ENCODE measurements around the gene PPFIA4. TPM values are rescaled to one million over a fixed set of nuclear protein-coding genes. Genes with fewer than 3 reads are reported as not detected.

PPFIA4 gene
- total RNA-seq, 1 experiment from 2014 or later = 0.08 TPM

DNA sequence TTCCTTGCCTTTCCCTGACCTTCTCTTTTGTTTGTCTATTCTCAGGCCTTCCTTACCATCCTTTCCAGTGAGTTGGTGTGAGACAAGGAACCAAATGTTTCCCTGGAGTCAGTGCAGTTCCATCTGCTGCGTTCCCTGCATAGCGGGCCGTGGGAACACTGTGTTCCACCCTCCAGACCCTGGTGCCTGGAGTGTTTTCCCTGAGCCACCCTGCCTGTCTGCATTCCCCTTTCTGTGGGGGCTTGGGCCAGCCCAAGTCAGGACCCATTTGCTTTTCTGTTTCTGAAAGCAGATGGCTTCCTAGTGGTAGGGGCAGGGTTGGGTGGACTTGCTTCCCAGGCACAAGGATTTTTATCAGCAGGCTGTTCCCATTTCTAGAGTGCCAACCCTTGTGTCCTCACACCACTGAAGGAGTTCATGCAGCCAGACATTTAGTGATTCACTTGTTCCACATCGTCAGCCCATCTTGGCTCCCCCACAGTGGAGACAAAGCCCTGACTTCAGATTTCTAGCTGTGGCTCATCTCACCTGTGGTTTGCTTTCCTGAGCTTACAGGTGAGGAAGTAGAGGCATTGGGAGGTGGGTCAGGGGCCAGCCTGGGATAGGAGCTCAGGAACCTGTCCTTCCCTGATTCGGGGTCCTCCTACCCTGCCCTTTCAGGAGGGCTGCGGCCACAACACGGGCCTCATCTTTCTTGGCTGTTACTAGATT lies 73.7 kb downstream of the PPFIA4 start:
- no peak for DNase-seq (ENCODE audit: low spot score)

DNA sequence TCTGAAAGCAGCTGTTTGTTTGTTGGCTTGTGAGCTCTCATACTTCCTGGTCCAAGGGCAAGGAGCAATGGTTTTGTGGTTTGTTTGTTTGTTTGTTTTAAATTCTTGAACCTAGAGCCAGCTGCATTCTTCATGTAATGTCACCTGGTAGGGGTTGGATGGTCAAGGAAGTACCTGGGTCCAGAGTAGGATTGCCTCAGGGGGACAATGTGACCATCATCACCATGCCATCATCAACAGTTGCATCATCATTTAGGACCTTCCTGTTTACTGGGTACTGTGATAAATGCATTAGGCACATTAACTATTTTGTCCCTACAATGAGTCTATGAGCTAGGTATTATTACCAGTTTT lies 74.2 kb downstream of the PPFIA4 start:
- no peak for DNase-seq (ENCODE audit: low spot score)

DNA sequence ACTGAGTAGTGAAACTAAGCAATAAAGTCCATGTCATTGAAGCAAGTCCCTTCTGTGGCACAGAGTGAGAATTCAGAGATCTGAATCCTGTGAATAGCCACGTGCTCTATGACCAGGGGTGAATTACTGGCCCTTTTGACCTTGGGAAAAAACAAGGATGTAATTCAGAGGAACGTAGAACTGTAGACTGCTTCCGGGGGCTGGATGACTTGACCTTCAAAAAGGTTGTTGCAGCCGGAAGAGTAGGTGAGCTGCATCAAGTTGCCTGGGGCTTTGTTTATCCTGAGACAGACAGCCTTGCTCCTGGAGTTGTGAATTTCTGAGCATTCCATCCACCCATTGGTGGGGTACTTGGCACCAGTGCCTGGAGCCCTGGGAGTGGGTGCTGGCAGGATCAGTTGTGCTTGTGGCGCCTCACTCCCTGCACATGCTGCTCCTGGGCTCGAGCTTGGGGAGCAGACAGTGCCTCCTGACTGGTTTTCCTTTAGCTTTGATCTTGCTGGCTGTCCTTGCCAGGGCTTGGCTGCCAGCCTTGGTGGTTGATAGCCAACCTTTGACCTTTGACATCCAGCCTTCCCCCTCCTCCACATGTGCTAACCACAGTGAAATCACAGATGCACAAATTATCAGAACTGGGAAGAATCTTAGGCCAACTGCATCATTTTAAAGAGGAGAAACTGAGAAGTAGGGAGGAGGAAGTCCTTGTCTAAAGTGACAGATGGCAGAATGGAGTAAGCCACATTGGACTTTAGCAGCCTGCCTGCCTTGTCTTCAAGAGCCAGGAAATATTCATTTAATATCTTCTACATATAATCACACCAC lies 75.7 kb downstream of the PPFIA4 start:
- no peak for DNase-seq (ENCODE audit: low spot score)

DNA sequence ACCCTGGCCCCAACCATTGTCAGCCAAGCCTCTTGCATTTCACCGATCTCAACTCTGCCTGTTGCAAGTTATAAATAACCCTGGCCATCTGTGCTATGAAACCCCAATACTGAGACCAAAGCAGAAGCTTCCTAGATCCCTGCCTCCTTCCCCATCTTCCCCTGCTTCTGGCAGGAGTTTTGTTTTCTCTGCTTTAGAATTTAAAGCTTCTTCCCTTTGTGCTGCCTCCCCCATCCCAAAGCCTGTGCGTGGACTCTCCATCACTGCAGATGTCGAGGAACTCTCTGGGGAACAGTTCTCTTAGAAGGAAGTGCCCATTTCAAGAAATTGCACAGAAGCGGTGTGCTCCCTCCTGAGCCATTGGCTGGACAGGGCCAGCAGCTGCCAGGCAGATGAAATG lies 76.9 kb downstream of the PPFIA4 start:
- DNase-seq (ENCODE audit: low spot score) = no peak

DNA sequence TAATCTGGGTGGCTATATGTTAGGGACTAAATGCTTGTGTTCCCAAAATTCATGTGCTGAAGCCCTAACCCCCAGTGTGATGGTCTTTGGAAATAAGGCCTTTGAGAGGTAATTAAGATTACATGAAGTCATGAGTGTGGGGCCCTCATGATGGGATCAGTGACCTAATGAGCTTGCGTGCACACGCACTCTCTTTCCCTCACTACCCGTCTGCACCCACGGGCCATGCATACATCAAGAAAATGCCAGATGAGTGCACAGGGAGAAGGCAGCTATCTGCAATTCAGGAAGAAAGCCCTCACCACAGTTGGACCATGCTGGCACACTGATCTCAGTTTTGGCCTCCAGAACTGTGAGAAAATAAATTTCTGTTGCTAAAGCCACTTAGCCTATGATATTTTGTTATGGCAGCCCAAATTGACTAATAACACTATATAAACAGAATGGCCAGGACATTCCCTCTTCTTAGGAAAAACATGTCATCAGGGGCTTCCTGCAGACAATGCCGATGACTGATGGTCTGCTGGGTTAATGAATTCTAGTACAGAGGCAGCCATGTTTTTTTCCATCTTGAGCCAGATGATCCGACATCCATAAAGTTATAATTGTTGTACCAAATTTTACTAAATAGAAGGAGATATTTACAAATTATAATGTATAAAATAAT lies 77.7 kb downstream of the PPFIA4 start:
- DNase-seq (ENCODE audit: low spot score) = no peak

DNA sequence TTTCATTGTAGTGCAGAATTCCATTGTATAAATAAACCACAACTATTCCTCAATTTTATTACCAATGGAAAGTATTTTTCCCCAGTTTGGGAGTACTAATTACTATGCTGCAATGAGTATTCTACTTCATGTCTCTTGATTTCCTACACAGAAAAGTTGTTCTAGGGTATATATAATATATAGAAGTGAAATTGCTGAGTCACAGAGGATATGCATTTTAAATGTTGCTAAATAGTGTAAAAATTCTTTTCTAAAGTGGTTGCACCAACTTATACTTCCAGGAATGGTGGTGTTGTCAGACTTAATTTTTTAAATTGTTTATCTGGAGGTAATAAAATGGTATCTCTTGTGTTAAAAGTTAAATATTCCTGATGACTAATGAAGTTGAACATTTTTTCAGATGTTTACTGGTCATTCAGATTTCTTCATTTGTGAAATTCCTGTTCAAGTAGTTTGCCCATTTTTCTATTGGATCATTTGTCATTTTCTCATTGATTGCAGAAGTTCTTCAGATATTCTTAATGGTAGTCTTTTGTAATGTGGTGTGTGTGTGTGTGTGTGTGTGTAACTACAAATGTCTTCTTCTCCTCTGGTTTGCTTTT lies 78.6 kb downstream of the PPFIA4 start:
- no peak for DNase-seq (ENCODE audit: low spot score)

DNA sequence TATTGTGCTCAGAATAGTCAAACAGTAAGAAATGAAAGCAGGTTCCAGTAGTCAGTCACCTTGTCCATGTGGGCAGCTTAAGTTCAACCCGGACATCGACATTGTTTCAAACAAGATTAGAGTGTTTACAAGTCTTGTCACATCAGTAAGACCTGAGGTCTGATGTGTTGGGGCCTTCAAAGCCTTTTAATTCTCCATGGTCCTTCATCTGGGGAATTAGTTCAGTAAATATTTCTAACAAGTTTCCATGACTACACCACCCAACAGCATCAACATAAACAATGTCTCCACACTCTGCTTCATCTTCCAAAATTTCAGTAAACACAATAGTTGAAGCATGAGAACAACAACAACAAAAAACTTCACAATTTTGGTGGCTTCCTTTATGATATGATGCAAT lies 86.2 kb downstream of the PPFIA4 start:
- DNase-seq (ENCODE audit: low spot score) = no peak

DNA sequence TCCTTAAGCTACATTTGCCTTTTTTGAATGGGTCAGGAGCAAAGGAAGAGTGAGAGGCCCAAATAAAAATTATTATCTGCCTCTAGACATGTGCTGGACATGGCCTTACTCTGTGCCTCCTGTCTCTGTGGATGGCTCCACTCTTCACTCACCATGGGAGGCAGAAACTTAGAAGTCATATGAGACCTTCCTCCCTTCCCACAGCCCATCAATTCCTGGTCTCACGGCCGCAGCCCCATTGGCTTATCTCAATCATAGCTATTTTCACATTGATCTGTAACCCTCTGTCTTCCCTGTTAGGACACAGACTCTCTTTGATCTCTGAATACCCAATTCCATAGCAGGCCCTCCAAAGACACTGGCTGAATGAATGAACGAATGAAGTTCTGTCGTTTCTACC lies 87.0 kb downstream of the PPFIA4 start:
- no peak for DNase-seq (ENCODE audit: low spot score)

DNA sequence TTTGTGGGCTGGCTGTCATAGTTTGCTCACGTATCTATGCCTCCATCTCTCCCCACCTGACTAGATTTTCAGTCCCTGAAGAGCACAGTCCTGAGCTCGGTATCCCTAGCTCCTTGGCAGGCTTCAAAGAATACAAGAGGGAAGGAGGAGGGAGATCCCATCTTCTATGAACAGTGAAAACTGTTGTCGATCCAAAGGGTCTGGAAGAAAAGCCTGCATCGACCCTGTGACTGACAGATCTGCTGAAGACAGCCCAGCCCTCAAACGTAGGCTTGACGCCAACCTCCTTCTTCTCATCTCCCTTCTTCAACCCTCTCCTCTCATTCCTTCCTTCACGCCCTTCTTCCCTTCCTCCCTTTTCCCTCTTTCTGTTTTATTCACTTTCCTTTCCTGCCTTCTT lies 87.9 kb downstream of the PPFIA4 start:
- no peak for DNase-seq (ENCODE audit: low spot score)

DNA sequence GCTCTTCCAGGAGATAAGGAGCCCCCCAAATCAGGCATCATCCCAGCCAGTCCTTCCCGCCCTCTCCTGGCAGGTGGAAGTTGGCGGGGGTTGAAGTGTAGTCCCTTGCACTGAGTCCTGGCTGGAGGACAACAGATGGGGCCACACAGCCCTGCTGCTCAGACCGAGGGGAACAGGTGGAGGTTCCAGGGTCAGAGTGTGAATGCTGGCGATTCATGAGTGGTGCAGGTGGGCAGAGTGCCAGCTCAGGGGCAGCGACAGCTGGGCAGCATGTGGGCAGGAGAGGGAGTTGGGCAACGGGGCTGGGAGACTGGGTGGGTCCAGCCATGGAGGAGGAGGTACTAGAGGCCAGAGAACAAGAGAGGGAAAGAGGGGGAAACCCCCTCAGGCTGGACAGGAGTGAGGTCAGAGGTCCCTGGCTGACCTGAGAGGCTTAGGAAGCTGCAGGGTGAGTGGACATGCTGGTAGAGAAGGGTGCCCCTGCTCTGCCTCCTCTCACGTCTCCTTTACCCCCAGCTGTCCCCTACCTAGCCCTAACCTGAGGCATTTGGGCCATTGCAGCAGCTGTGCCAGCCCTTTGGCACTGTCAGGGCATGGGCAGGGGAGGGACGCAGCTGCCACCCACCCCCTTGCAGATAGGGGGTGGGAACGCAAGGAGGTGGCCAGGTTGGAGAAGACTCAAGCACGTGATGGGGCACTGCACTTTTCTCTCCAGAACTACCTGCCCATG lies 90.0 kb downstream of the PPFIA4 start:
- DNase-seq (ENCODE audit: low spot score) = no peak

DNA sequence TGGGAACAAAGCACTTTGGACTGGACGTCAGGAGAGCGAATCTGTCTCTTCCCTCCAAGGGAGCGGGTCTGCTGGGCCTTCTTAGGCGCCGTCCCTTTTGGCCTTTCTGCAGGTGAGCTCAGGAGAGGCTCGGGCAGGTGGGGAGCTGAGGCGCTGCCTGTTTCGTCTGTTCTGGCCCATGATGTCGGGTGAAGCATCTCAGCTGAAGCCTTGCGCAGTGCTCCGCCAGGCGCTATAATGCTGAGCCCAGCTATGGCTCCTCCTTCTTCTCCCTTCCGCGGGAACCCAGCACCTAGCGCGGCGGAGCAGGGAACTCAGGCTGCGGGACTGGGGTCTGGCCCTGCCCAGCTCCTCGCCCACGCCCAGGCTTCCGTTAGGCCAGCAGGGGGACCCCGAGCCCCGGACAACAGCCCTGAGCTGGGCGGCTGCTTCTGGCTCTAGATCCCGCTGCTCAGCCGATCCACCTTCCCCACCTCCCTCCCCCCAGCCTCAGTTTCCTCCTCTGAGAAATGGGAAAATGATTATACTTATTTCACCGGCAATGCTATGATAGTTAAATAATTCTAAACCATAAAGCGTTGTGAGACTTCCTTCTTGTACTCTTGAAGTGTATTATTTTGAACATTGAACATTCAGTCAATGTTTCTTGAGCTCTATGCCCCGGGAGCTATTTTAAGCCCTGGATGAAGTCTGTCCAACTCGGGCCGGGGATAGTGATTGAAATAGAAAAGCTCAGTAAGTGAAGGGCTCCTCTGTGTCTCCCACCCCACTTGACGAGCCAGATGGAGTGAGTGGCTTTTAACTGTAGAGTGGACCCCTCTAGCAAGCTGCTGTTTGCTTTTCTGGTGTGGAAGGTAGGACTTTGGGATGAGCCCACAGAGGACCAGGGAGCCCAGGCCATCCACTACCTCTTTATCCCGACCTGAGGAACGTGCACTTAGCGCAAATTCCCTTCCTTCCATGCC lies 91.6 kb downstream of the PPFIA4 start:
- DNase-seq (ENCODE audit: low spot score) = peak; percentile 64

DNA sequence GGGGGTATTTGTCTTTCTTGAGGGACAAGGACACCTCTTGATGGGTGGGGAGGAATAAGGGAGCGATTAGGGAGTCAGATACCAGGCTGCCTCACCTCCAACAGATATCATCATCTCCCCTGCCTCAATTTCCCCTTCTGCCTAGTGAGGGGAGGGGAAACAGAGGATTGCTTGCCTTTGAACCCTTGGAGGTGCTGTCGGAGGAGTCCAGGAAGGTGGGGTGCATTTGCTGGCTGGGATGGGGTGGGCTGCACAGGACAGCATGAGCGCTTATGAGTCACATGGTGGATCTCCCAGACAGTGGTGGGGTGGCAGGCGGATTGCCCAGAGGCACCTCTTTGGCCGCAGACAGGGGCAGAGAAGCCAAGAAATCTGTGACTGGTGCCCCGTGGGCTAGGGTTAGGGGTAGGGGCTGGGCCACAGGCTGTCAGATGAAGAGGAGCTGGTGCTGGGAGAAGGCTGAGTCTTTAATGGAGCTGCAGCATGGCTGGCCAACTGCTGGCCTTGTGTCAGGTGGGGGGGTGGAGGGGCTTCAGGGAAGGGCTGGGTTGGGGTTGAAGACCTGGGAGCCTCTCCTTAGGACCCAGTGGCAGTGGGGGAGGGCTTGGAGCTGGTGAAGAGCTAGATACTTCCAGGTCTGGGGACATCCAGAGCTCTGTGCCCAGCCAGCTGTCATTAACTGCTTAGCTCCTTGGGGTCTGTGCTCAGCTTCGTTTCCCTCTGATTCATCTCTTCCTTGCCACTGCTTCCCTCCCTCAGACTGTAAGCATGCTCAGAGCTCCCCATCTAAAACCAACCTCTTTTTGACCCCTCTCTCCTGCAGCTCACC lies 94.2 kb downstream of the PPFIA4 start:
- no peak for DNase-seq (ENCODE audit: low spot score)

DNA sequence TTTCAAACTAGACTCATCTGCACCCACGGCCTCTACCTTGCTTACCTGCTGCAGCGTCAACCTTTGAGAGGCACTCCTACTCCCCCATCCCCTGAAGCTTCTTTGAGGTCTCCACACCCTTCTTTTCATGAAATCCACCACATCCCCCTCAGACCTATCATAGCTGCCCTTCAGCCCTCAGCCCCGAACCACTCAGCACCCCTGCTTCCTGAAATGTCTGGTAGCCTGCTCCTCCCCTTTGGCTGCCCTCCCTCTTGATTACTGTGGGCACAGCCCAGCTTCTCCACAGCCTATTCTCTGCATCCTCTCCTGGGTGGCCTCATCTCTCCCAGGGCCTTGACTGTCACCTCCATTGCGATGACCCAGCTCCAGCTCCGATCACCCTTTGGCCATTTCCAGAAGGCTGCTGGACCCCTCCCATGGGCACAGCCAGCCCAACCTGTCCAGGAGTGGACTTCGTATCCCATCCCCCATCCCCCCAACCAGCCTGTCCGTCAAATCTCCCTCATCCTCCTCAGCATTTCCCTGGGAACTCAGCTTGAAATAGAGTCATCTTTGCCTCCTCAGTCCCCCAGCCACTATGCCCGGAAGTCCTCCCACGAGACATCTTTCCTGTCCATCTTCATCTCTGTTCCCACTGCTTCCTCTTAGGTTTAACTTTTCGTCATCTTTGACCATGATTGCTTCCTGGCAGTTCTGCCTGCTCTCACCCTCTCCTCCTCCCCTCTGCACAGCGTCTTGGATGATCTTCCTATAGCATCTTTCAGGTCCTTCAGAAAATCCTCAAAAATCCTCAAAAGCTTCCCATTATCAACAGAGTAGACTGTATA lies 95.1 kb downstream of the PPFIA4 start:
- DNase-seq (ENCODE audit: low spot score) = no peak

DNA sequence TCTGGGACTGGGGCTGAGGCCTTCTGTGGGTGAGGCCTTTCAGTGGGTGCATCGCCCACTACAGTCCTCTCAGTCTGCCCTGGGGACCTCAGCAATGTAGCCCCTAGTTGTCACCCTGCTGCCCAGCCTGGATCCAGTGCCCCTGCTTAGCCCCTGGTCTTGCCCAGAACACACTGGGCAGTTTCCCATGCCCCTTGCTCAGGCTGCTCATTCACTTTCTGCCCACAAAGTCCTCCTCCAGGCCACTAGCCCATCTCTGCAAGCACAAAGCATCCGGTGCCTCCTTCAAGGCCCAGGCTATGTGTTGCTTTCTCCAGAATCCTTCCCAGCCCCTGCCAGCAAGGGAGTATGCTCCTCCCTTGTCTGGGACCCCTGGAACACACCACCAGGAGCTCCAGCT lies 95.9 kb downstream of the PPFIA4 start:
- no peak for DNase-seq (ENCODE audit: low spot score)

DNA sequence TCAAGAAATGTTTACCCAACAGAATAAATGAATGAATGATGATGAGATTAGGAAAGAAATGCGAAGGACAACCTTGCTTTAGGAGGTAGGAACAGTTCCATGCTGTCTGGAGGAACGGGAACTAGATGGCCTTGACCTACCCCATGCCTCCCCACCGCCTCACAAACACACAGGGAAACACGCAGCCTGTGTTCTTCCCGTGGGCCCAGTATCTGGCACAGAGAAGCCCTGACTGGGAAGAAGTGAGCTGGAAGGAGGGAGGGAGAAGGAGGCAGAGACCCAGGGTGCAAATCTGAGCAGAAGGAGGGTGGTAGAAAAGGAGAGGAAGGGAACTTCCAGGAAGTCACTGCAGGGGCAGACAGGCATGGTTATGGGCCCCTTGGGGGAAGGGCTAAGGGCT lies 97.7 kb downstream of the PPFIA4 start:
- DNase-seq (ENCODE audit: low spot score) = no peak

DNA sequence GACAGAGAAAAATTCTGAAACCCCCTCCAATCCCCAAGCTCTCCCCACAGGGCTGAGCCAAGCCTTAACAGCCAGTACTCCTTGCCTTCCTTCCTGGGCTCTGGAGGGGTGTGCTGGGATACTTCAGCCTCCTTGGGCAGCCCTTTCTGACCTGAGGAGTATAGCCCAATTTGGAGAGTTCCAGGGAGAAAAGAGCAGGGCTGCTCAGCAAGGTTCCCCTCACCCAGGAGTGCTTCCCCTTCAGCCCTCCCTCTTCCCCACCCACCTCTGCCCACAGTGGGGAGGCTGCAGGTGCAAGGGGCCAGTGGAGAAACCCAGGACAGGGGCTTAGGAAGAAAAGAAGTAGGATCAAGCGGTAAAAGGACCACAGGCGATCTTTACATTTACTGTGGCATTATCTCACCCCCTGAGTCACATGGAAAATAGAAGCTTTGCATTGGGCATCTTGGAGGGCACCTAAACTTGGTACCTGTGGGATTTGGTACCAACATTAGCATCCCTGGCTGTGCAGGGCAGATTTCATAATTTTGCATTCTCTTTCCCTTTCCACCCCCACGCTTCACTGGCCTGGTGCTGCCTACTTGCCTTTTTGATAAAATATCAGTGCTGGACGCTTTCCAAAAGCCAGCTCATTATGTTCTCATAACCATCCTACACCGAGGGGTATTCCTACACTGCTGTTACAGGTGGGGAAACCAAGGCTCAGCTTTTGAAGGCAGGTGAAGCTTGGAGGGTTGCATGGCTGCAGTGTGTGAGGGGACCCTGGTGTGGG lies 98.4 kb downstream of the PPFIA4 start:
- DNase-seq (ENCODE audit: low spot score) = no peak

DNA sequence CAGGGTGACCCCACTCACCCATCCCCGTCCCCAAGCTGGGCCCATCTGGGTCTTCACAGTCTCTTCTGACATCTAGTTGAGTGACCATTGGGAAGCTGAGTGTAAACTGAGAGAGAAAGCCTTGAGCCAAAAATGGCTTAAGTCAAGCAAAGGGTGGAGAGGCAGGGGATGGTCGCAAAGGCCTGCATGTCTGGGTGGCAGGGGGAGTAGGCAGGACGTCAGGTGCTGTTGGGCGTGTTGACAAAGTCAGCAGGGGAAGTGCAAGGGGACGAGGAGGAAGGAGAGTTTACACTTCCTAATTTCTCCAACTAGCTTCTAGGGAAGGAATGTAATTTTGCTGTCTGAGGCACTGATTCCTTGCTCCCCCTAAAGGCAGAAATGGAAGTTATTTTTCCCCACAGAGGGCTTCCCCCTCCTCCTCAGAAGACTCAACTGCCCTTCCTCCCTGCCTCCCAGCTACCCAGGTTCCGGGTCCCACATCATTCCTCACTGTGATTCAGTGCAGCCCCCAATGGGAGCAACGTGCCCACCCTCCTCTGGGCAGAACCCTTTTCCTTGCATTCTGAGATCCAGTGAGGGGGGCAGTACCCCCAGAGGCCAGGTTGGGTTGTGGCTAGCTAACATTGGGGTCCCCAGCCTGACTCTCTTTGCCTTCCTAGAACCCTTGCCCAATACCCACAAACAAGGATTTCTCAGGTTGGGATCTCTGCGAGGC lies 100.0 kb downstream of the PPFIA4 start:
- peak; percentile 16 for DNase-seq (ENCODE audit: low spot score)
